Measurements from ENCODE around the gene DHRS3.
A peak's percentile ranks its signal among the peaks of the same experiment; 100 is the strongest.
"Not testable (repeated sequence)": the region's sequence is repeated elsewhere in the genome, so short reads cannot be mapped to it uniquely, and the experiment has no call there.

DHRS3 gene

GRCh38 chr1:12617901-12618660, at the start of gene DHRS3:
Gene DHRS3 (minus strand): TSS chr1:12618210. CDS start chr1:12617348, 862 bp downstream.
- peak; percentile 81 for DNase-seq
- ATAC-seq: peak; percentile 68

- ATAC-seq: no peak
- no peak for DNase-seq
Measured at GRCh38 chr1:12666141-12666735, 48.2 kb upstream of the DHRS3 start.

GRCh38 chr1:12665511-12665910, 47.5 kb upstream of the DHRS3 start:
- DNase-seq (no peak), ATAC-seq (no peak)

GRCh38 chr1:12662556-12662955, 44.5 kb upstream of the DHRS3 start:
- no peak for ATAC-seq
- DNase-seq: no peak

- ATAC-seq (no peak), DNase-seq (no peak)
Measured at GRCh38 chr1:12661606-12662219, 43.7 kb upstream of the DHRS3 start.

- ATAC-seq (no peak), DNase-seq (peak; percentile 80)
Measured at GRCh38 chr1:12658531-12659453, 40.8 kb upstream of the DHRS3 start.

GRCh38 chr1:12657885-12658512, 40.0 kb upstream of the DHRS3 start:
- not testable (repeated sequence) for DNase-seq, ATAC-seq

GRCh38 chr1:12657060-12657884, 39.3 kb upstream of the DHRS3 start:
- no peak for DNase-seq
- no peak for ATAC-seq

- DNase-seq (no peak), ATAC-seq (no peak)
Measured at GRCh38 chr1:12656575-12656974, 38.6 kb upstream of the DHRS3 start.

GRCh38 chr1:12654657-12655056, 36.6 kb upstream of the DHRS3 start:
- no peak for DNase-seq
- ATAC-seq: no peak

- DNase-seq (no peak), ATAC-seq (no peak)
Measured at GRCh38 chr1:12654004-12654567, 36.1 kb upstream of the DHRS3 start.

- no peak for DNase-seq
Measured at GRCh38 chr1:12649971-12650421, 32.0 kb upstream of the DHRS3 start.

GRCh38 chr1:12648741-12649140, 30.7 kb upstream of the DHRS3 start:
- DNase-seq: no peak
- peak; percentile 23 for ATAC-seq

More at GRCh38 chr1:12649971-12650421, 32.0 kb upstream of the DHRS3 start:
- ATAC-seq: no peak

- ATAC-seq, DNase-seq: not testable (repeated sequence)
Measured at GRCh38 chr1:12645401-12645800, 27.4 kb upstream of the DHRS3 start.

GRCh38 chr1:12644829-12645228, 26.8 kb upstream of the DHRS3 start:
- no peak for ATAC-seq
- DNase-seq: no peak

- ATAC-seq (no peak), DNase-seq (no peak)
Measured at GRCh38 chr1:12644237-12644636, 26.2 kb upstream of the DHRS3 start.

GRCh38 chr1:12643785-12644184, 25.8 kb upstream of the DHRS3 start, which contains the start of gene AADACL4:
Gene AADACL4 (plus strand): TSS chr1:12644085. CDS start chr1:12644547, 462 bp downstream.
- no peak for DNase-seq
- no peak for ATAC-seq

- no peak for ATAC-seq
- no peak for DNase-seq
Measured at GRCh38 chr1:12643079-12643478, 25.1 kb upstream of the DHRS3 start.

- ATAC-seq (no peak), DNase-seq (no peak)
Measured at GRCh38 chr1:12640958-12641272, 22.9 kb upstream of the DHRS3 start.

- ATAC-seq: no peak
- no peak for DNase-seq
Measured at GRCh38 chr1:12640237-12640957, 22.4 kb upstream of the DHRS3 start.

Measured in stimulated activated naive CD8-positive, alpha-beta T cell treated with anti-CD3 and anti-CD28 coated beads, Interleukin-15, Interleukin-2, amounts not matched to agents 100 U/mL and 50 U/mL, for 24 hours (primary cell).